CD4-positive, alpha-beta T cell treated with Interleukin-15 for 4 hours (primary cell): ENCODE results near the gene SCMH1.

ENCODE experiments used
- DNase-seq: peaks from one replicate; pipeline ENCODE4 v3.0.0-alpha.2; 2020; ENCODE audit warnings: low spot score

Gene SCMH1

GRCh38 chr1:41097105-41097504 lies 145.0 kb downstream of the SCMH1 start:
- no peak for DNase-seq

GRCh38 chr1:41093826-41094225 lies 148.3 kb downstream of the SCMH1 start:
- DNase-seq, result no peak

- no peak for DNase-seq
Measured at GRCh38 chr1:41086921-41087320, 155.2 kb downstream of the SCMH1 start.

- DNase-seq, result no peak
Measured at GRCh38 chr1:41078616-41079015, 163.5 kb downstream of the SCMH1 start.

- no peak for DNase-seq
Measured at GRCh38 chr1:41078193-41078592, 163.9 kb downstream of the SCMH1 start.

GRCh38 chr1:41073971-41074370 lies 168.1 kb downstream of the SCMH1 start:
- no peak for DNase-seq

- no peak for DNase-seq
Measured at GRCh38 chr1:41072051-41072450, 170.1 kb downstream of the SCMH1 start.

GRCh38 chr1:41056907-41057306 lies 185.2 kb downstream of the SCMH1 start:
- DNase-seq, result no peak

- no peak for DNase-seq
Measured at GRCh38 chr1:41053316-41053715, 188.8 kb downstream of the SCMH1 start.

- no peak for DNase-seq
Measured at GRCh38 chr1:41051022-41051421, 191.1 kb downstream of the SCMH1 start.

- no peak for DNase-seq
Measured at GRCh38 chr1:41048540-41048939, 193.6 kb downstream of the SCMH1 start.

- no peak for DNase-seq
Measured at GRCh38 chr1:41046347-41046775, 195.7 kb downstream of the SCMH1 start.

- DNase-seq, result no peak
Measured at GRCh38 chr1:41045740-41046139, 196.4 kb downstream of the SCMH1 start.

- DNase-seq, result no peak
Measured at GRCh38 chr1:41044187-41044586, 197.9 kb downstream of the SCMH1 start.

- DNase-seq, result no peak
Measured at GRCh38 chr1:41041614-41042270, 200.4 kb downstream of the SCMH1 start.

GRCh38 chr1:41038110-41038509 lies 204.0 kb downstream of the SCMH1 start:
- DNase-seq, result no peak

GRCh38 chr1:41037116-41037903 lies 204.8 kb downstream of the SCMH1 start:
- DNase-seq, result no peak

- no peak for DNase-seq
Measured at GRCh38 chr1:41033272-41033671, 208.8 kb downstream of the SCMH1 start.

GRCh38 chr1:41032147-41032546 lies 210.0 kb downstream of the SCMH1 start:
- DNase-seq, result no peak

GRCh38 chr1:41030872-41031616 lies 211.1 kb downstream of the SCMH1 start:
- no peak for DNase-seq

- DNase-seq, result no peak
Measured at GRCh38 chr1:41028034-41028642, 214.0 kb downstream of the SCMH1 start.
